ENCODE measurements around the gene TARS2.

TARS2 gene

DNA sequence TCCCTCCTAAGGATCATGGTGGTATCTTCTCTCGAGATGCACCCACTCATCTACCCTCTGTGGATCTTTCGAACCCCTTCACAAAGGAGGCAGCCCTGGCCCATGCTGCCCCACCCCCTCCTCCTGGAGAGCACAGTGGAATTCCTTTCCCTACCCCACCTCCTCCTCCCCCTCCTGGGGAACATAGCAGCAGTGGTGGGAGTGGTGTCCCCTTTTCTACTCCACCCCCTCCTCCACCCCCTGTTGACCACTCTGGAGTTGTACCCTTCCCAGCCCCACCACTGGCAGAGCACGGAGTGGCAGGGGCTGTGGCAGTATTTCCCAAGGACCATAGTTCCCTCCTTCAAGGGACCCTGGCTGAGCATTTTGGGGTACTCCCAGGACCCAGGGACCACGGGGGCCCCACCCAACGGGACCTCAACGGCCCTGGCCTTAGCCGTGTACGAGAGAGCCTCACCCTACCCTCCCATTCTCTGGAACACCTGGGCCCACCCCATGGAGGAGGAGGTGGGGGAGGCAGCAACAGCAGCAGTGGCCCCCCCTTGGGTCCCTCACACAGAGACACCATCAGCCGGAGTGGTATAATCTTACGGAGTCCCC is 14.5 kb upstream of the TARS2 start:
- DNase-seq (ENCODE audit: low read depth, low spot score), result no peak
- Histone ChIP-seq H3K4me3 (no peak overlapping the region), H3K9ac (ENCODE audit: insufficient read length) (no peak overlapping the region), H3K36me3 (ENCODE audit: insufficient read depth, low read length) (peaks cover 37% of the 10 kb centered on the region), H3K9me3 (ENCODE audit: low read depth, low read length) (no peaks in the 10 kb centered on the region), H3K27ac (no peak overlapping the region)
- TF ChIP-seq POLR2AphosphoS5 (IDR thresholded peaks at IDR 0.05; ENCODE audit: borderline replicate concordance, low read depth, low read length), result no peak
- TF ChIP-seq EZH2 (IDR thresholded peaks at IDR 0.05), result no peak
- TF ChIP-seq FOXP2 (optimal IDR thresholded peaks at IDR 0.05; ENCODE audit: control extremely low read depth, extremely low read length, insufficient read depth), result no peak

DNA sequence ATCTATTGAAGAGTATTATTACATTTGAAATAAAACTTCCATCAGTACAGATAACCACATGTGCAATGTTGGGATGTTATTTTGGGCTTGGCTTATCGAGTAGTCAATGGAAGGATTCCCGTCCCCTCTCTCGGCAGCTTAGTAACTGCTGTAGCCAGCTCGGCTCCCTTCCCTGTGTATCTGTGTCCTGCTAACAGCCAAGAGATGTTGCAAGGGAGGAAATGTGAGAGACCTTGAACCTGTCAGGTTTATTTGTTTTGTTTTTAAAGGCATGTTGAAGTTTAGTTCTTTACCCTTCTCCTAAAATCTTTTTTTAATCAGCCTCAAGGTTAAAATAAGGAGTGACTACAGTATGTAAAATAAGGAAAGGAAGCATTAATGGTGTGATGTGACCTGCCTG is 13.6 kb upstream of the TARS2 start:
- peaks cover 37% of the 10 kb centered on the region for H3K36me3 ChIP-seq (ENCODE audit: insufficient read depth, low read length)
- TF ChIP-seq POLR2AphosphoS5 (IDR thresholded peaks at IDR 0.05; ENCODE audit: borderline replicate concordance, low read depth, low read length) (no peak), FOXP2 (optimal IDR thresholded peaks at IDR 0.05; ENCODE audit: control extremely low read depth, extremely low read length, insufficient read depth) (no peak), EZH2 (IDR thresholded peaks at IDR 0.05) (no peak)
- H3K9ac ChIP-seq (ENCODE audit: insufficient read length), result no peak overlapping the region

DNA sequence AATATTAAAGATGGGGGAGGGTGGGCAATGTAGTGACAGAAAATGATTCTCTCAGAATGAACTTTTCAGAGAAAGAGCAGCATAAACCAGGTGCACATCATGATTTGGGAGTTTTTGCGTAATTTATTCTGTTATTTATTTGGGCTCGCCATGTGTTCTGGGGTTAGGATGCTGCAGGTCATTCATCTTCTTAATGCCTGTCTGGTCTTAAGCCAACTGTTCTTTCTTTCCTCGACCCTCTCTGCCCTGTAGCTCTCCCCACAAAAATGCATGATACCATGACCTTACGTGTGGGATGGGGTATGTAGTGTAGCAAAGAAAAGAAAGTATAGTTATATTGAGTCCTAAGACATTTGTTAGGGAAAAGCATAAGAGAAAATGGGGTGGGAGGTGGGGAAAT is 12.3 kb upstream of the TARS2 start:
- Histone ChIP-seq H3K9me3 (ENCODE audit: low read depth, low read length) (no peaks in the 10 kb centered on the region), H3K9ac (ENCODE audit: insufficient read length) (no peak overlapping the region), H3K4me3 (no peak overlapping the region), H3K27ac (no peak overlapping the region), H3K36me3 (ENCODE audit: insufficient read depth, low read length) (peaks cover 32% of the 10 kb centered on the region)
- no peak for DNase-seq (ENCODE audit: low read depth, low spot score)
- TF ChIP-seq EZH2 (IDR thresholded peaks at IDR 0.05), result no peak

More for the DNA sequence above, 13.6 kb upstream of the TARS2 start:
- Histone ChIP-seq H3K27ac (peak overlapping the region; percentile 32; the same call in 1 of the 2 replicates), H3K4me3 (no peak overlapping the region), H3K9me3 (ENCODE audit: low read depth, low read length) (no peaks in the 10 kb centered on the region)
- DNase-seq (ENCODE audit: low read depth, low spot score), result no peak

DNA sequence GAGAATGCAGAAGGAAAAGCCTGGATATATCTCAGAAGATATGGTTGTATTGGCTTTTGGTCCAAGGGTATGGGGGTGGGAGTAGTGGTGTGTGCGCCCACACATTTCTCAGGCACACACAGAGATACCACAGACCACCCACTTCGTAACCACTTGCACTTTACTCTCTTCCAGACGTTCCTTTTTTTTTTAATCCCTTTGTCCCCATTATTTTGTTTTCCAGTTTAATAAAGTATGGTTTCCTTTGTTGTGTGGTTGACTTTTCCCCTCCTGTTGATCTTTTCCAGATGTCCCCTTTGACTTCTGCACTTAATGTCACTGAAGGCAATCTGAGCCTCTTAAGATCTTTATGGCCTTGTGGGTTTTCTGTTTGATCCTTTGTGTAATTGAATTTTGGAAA is 10.5 kb upstream of the TARS2 start:
- Histone ChIP-seq H3K9ac (ENCODE audit: insufficient read length) (no peak overlapping the region), H3K27ac (0 out of 2 replicates have a peak overlapping the region, but pooled peaks have one; percentile 1), H3K9me3 (ENCODE audit: low read depth, low read length) (no peaks in the 10 kb centered on the region), H3K4me3 (no peak overlapping the region), H3K36me3 (ENCODE audit: insufficient read depth, low read length) (peaks cover 13% of the 10 kb centered on the region)
- TF ChIP-seq EZH2 (IDR thresholded peaks at IDR 0.05), result no peak
- TF ChIP-seq POLR2AphosphoS5 (IDR thresholded peaks at IDR 0.05; ENCODE audit: borderline replicate concordance, low read depth, low read length), result 0 out of 2 replicates have a peak, but pooled peaks have one; percentile 10
- DNase-seq (ENCODE audit: low read depth, low spot score), result no peak

DNA sequence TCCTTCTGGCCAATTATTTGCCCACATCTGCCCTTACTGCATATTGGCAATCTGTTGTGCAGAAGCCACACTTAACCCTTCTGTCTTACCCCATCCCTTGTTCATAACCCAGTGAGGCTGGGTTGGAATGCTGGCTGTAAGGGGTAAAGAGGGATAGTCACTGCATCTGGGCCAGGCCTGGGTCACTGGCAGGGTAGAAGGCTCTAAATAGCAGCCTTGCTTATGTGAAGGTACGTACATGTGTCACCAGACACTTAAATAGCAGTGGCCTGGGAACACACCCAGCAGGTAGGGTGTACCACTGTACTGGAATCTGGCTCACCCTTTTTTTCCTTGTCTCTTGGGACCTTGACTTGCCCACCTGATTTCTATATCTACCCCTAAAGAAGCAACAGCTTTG is 9.9 kb upstream of the TARS2 start:
- Histone ChIP-seq H3K4me3 (no peak overlapping the region), H3K27ac (no peak overlapping the region), H3K9me3 (ENCODE audit: low read depth, low read length) (no peaks in the 10 kb centered on the region), H3K9ac (ENCODE audit: insufficient read length) (no peak overlapping the region), H3K36me3 (ENCODE audit: insufficient read depth, low read length) (peaks cover 8% of the 10 kb centered on the region)
- no peak for TF ChIP-seq POLR2AphosphoS5 (IDR thresholded peaks at IDR 0.05; ENCODE audit: borderline replicate concordance, low read depth, low read length)
- no peak for TF ChIP-seq EZH2 (IDR thresholded peaks at IDR 0.05)
- TF ChIP-seq FOXP2 (optimal IDR thresholded peaks at IDR 0.05; ENCODE audit: control extremely low read depth, extremely low read length, insufficient read depth), result no peak
- DNase-seq (ENCODE audit: low read depth, low spot score), result no peak

DNA sequence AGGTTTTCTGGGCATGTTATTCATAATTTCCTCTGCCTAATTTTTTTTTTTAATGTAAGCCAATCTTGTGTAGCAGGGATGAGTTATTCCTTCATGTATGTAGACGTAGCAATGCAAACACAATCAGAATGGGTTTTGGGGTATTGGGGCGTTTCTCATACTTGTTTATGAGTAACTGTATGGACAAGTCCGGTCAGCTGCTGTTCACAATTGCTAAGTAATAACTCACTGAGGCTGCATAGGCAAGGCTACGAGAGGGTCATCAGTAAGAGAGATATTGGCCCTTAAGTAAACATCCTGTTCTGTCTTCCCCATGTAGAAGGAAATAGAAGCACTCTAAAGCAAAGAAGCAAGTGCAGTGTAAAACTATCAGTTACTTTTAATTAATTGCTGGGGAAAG is 9.5 kb upstream of the TARS2 start:
- peaks cover 3% of the 10 kb centered on the region for H3K36me3 ChIP-seq (ENCODE audit: insufficient read depth, low read length)
- no peak overlapping the region for H3K4me3 ChIP-seq
- H3K27ac ChIP-seq, result no peak overlapping the region
- no peak for DNase-seq (ENCODE audit: low read depth, low spot score)
- no peak for TF ChIP-seq FOXP2 (optimal IDR thresholded peaks at IDR 0.05; ENCODE audit: control extremely low read depth, extremely low read length, insufficient read depth)
- no peak for TF ChIP-seq EZH2 (IDR thresholded peaks at IDR 0.05)
- no peak for TF ChIP-seq POLR2AphosphoS5 (IDR thresholded peaks at IDR 0.05; ENCODE audit: borderline replicate concordance, low read depth, low read length)
- H3K9ac ChIP-seq (ENCODE audit: insufficient read length), result no peak overlapping the region
- no peaks in the 10 kb centered on the region for H3K9me3 ChIP-seq (ENCODE audit: low read depth, low read length)

DNA sequence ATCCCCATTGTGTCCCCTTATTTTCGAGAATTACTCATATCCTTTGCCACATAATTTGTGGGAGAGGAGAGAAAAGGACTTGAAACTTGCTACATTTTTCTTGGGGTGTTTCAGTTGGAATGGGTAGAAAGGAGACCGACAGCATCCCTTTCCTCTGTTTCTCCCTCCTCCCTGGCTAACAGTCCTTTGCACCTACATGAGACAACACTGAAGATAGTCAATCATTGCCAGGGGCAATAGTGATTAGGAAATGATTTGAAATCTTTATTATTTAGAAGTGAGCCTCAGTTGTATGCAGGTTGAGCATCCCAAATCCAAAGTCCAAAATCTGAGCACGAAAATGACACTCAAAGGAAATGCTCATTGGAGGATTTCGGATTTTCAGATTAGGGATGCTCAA is 7.8 kb upstream of the TARS2 start:
- Histone ChIP-seq H3K9me3 (ENCODE audit: low read depth, low read length) (no peaks in the 10 kb centered on the region), H3K4me3 (no peak overlapping the region), H3K36me3 (ENCODE audit: insufficient read depth, low read length) (no peaks in the 10 kb centered on the region), H3K9ac (ENCODE audit: insufficient read length) (no peak overlapping the region), H3K27ac (no peak overlapping the region)
- TF ChIP-seq POLR2AphosphoS5 (IDR thresholded peaks at IDR 0.05; ENCODE audit: borderline replicate concordance, low read depth, low read length), result no peak
- no peak for TF ChIP-seq FOXP2 (optimal IDR thresholded peaks at IDR 0.05; ENCODE audit: control extremely low read depth, extremely low read length, insufficient read depth)
- no peak for TF ChIP-seq EZH2 (IDR thresholded peaks at IDR 0.05)
- no peak for DNase-seq (ENCODE audit: low read depth, low spot score)

DNA sequence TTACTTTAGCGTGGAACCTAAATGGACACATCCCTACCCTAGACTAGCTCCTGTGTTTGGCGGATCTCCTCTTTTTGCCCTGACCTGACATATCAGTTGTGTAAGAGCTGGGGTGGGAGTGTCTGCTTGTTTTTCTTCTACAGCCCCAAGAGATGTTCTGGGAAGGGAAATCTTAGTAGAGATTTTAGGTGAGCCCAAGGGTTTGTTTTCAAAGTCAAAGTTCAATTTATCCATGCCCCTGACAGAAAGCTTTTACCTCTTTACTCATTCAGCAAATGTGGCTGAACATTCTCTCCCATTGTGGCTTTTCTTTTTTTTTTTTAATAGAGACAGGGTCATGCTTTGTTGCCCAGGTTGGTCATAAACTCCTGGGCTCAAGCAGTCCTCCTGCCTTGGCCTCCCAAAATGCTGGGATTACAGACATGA is 7.3 kb upstream of the TARS2 start:
- Histone ChIP-seq H3K9ac (ENCODE audit: insufficient read length) (no peak overlapping the region), H3K4me3 (no peak overlapping the region), H3K36me3 (ENCODE audit: insufficient read depth, low read length) (no peaks in the 10 kb centered on the region), H3K9me3 (ENCODE audit: low read depth, low read length) (no peaks in the 10 kb centered on the region), H3K27ac (no peak overlapping the region)
- TF ChIP-seq EZH2 (IDR thresholded peaks at IDR 0.05), result no peak
- no peak for TF ChIP-seq FOXP2 (optimal IDR thresholded peaks at IDR 0.05; ENCODE audit: control extremely low read depth, extremely low read length, insufficient read depth)
- no peak for TF ChIP-seq POLR2AphosphoS5 (IDR thresholded peaks at IDR 0.05; ENCODE audit: borderline replicate concordance, low read depth, low read length)
- DNase-seq (ENCODE audit: low read depth, low spot score), result no peak

DNA sequence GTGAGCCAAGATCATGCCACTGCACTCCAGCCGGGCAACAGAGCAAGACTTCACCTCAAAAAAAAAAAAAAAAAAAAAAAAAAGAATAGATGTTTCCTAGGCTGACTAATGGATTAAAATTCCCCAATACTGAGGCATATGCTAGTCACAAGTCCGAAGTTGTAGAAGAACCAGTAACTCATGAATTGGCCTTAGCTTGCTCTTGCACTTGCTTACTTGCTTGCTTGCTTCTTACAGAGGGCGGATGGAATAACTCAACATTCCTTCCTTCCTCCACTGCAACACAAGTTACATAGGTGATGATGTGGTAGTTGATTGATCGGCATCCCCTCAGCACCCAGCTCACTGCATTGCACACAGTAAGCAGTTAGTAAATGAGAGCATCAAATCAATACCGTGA is 2.8 kb upstream of the TARS2 start:
- TF ChIP-seq FOXP2 (optimal IDR thresholded peaks at IDR 0.05; ENCODE audit: control extremely low read depth, extremely low read length, insufficient read depth) (no peak), EZH2 (IDR thresholded peaks at IDR 0.05) (no peak), POLR2AphosphoS5 (IDR thresholded peaks at IDR 0.05; ENCODE audit: borderline replicate concordance, low read depth, low read length) (no peak)
- Histone ChIP-seq H3K4me3 (no peak overlapping the region), H3K9ac (ENCODE audit: insufficient read length) (no peak overlapping the region), H3K27ac (no peak overlapping the region), H3K36me3 (ENCODE audit: insufficient read depth, low read length) (peaks cover 9% of the 10 kb centered on the region), H3K9me3 (ENCODE audit: low read depth, low read length) (no peaks in the 10 kb centered on the region)
- DNase-seq (ENCODE audit: low read depth, low spot score), result no peak

Measured in SK-N-MC (cell line).